Measurements from ENCODE around the gene CA6.
"Not testable (repeated sequence)": the region's sequence is repeated elsewhere in the genome, so short reads cannot be mapped to it uniquely, and the experiment has no call there.

The CA6 gene

GRCh38 chr1:8911416-8912309, 34.0 kb upstream of the CA6 start:
- H3K27me3 Mint-ChIP-seq = peaks cover 1% of the 10 kb centered on the region
- H3K27ac Mint-ChIP-seq = no peak overlapping the region
- no peaks in the 10 kb centered on the region for H3K9me3 Mint-ChIP-seq
- no peak overlapping the region for H3K4me3 Mint-ChIP-seq
- H3K36me3 Mint-ChIP-seq (ENCODE audit: low read depth) = no peaks in the 10 kb centered on the region
- peaks cover 19% of the 10 kb centered on the region for H3K4me1 Mint-ChIP-seq (ENCODE audit: low read depth)
- intact Hi-C loops (cut with micrococcal nuclease) = loop anchor here (10.0 kb wide), 1 partner anchor 283 kb away; no protein-coding TSS in a partner anchor

- H3K4me3 Mint-ChIP-seq = no peak overlapping the region
- peaks cover 1% of the 10 kb centered on the region for H3K27me3 Mint-ChIP-seq
- no peak overlapping the region for H3K27ac Mint-ChIP-seq
- H3K9me3 Mint-ChIP-seq = no peaks in the 10 kb centered on the region
- H3K36me3 Mint-ChIP-seq (ENCODE audit: low read depth) = no peaks in the 10 kb centered on the region
- H3K4me1 Mint-ChIP-seq (ENCODE audit: low read depth) = peaks cover 15% of the 10 kb centered on the region
- intact Hi-C loops (cut with micrococcal nuclease) = loop anchor here (10.0 kb wide), 1 partner anchor 281 kb away; no protein-coding TSS in a partner anchor
These were observed 32.2 kb upstream of the CA6 start for GRCh38 chr1:8913457-8913856.

- intact Hi-C loops (cut with micrococcal nuclease) = loop anchor here (10.0 kb wide), 1 partner anchor 280 kb away; no protein-coding TSS in a partner anchor
- H3K36me3 Mint-ChIP-seq (ENCODE audit: low read depth) = no peaks in the 10 kb centered on the region
- no peak overlapping the region for H3K4me3 Mint-ChIP-seq
- H3K27ac Mint-ChIP-seq = no peak overlapping the region
- peaks cover 6% of the 10 kb centered on the region for H3K4me1 Mint-ChIP-seq (ENCODE audit: low read depth)
- no peaks in the 10 kb centered on the region for H3K9me3 Mint-ChIP-seq
- peaks cover 1% of the 10 kb centered on the region for H3K27me3 Mint-ChIP-seq
These were observed 31.2 kb upstream of the CA6 start for GRCh38 chr1:8914466-8914865.

GRCh38 chr1:8915446-8915845, 30.2 kb upstream of the CA6 start:
- Mint-ChIP-seq H3K36me3 (ENCODE audit: low read depth) (no peaks in the 10 kb centered on the region), H3K9me3 (no peaks in the 10 kb centered on the region), H3K4me3 (no peak overlapping the region), H3K4me1 (ENCODE audit: low read depth) (peaks cover 1% of the 10 kb centered on the region), H3K27me3 (no peaks in the 10 kb centered on the region), H3K27ac (no peak overlapping the region)
- intact Hi-C loops (cut with micrococcal nuclease) = loop anchor here (5.0 to 10.0 kb wide), 2 partner anchors 92 to 279 kb away; no protein-coding TSS in a partner anchor

GRCh38 chr1:8917536-8917935, 28.1 kb upstream of the CA6 start:
- not testable (repeated sequence) for H3K9me3 Mint-ChIP-seq; H3K4me3 Mint-ChIP-seq; H3K36me3 Mint-ChIP-seq (ENCODE audit: low read depth); H3K27ac Mint-ChIP-seq; H3K4me1 Mint-ChIP-seq (ENCODE audit: low read depth); H3K27me3 Mint-ChIP-seq
- intact Hi-C loops (cut with micrococcal nuclease) = loop anchor here (5.0 to 10.0 kb wide), 2 partner anchors 90 to 277 kb away; no protein-coding TSS in a partner anchor

GRCh38 chr1:8922962-8923361, 22.7 kb upstream of the CA6 start:
- Mint-ChIP-seq H3K27ac (no peak overlapping the region), H3K4me3 (no peak overlapping the region), H3K4me1 (ENCODE audit: low read depth) (no peaks in the 10 kb centered on the region), H3K36me3 (ENCODE audit: low read depth) (no peaks in the 10 kb centered on the region), H3K27me3 (peaks cover 1% of the 10 kb centered on the region), H3K9me3 (no peaks in the 10 kb centered on the region)
- intact Hi-C loops (cut with micrococcal nuclease) = no loop called here

GRCh38 chr1:8925406-8925805, 20.3 kb upstream of the CA6 start:
- H3K27me3 Mint-ChIP-seq = peaks cover 1% of the 10 kb centered on the region
- H3K27ac Mint-ChIP-seq = no peak overlapping the region
- intact Hi-C loops (cut with micrococcal nuclease) = no loop called here
- no peaks in the 10 kb centered on the region for H3K36me3 Mint-ChIP-seq (ENCODE audit: low read depth)
- H3K4me3 Mint-ChIP-seq = no peak overlapping the region
- no peaks in the 10 kb centered on the region for H3K4me1 Mint-ChIP-seq (ENCODE audit: low read depth)
- no peaks in the 10 kb centered on the region for H3K9me3 Mint-ChIP-seq

GRCh38 chr1:8925960-8926359, 19.7 kb upstream of the CA6 start:
- intact Hi-C loops (cut with micrococcal nuclease) = no loop called here
- Mint-ChIP-seq H3K27ac (no peak overlapping the region), H3K4me1 (ENCODE audit: low read depth) (no peaks in the 10 kb centered on the region), H3K36me3 (ENCODE audit: low read depth) (no peaks in the 10 kb centered on the region), H3K27me3 (peaks cover 1% of the 10 kb centered on the region), H3K4me3 (no peak overlapping the region), H3K9me3 (no peaks in the 10 kb centered on the region)

GRCh38 chr1:8926707-8927694, 18.7 kb upstream of the CA6 start:
- Mint-ChIP-seq H3K4me3 (no peak overlapping the region), H3K27ac (no peak overlapping the region), H3K36me3 (ENCODE audit: low read depth) (no peaks in the 10 kb centered on the region), H3K9me3 (no peaks in the 10 kb centered on the region), H3K4me1 (ENCODE audit: low read depth) (no peaks in the 10 kb centered on the region), H3K27me3 (no peaks in the 10 kb centered on the region)
- intact Hi-C loops (cut with micrococcal nuclease) = no loop called here

- Mint-ChIP-seq H3K4me1 (ENCODE audit: low read depth) (no peaks in the 10 kb centered on the region), H3K27ac (no peak overlapping the region), H3K36me3 (ENCODE audit: low read depth) (no peaks in the 10 kb centered on the region), H3K9me3 (no peaks in the 10 kb centered on the region), H3K27me3 (no peaks in the 10 kb centered on the region), H3K4me3 (no peak overlapping the region)
- intact Hi-C loops (cut with micrococcal nuclease) = no loop called here
These were observed 15.6 kb upstream of the CA6 start for GRCh38 chr1:8930116-8930515.

- H3K4me1 Mint-ChIP-seq (ENCODE audit: low read depth) = peaks cover 19% of the 10 kb centered on the region
- H3K9me3 Mint-ChIP-seq; intact Hi-C loops (cut with micrococcal nuclease); H3K4me3 Mint-ChIP-seq; H3K27ac Mint-ChIP-seq; H3K27me3 Mint-ChIP-seq; H3K36me3 Mint-ChIP-seq (ENCODE audit: low read depth): not testable (repeated sequence)
These were observed 8.6 kb upstream of the CA6 start for GRCh38 chr1:8937051-8937450.

GRCh38 chr1:8937701-8938100, 8.0 kb upstream of the CA6 start:
- Mint-ChIP-seq H3K27ac (no peak overlapping the region), H3K36me3 (ENCODE audit: low read depth) (no peaks in the 10 kb centered on the region), H3K9me3 (no peaks in the 10 kb centered on the region), H3K4me1 (ENCODE audit: low read depth) (peaks cover 19% of the 10 kb centered on the region), H3K4me3 (no peak overlapping the region), H3K27me3 (no peaks in the 10 kb centered on the region)
- intact Hi-C loops (cut with micrococcal nuclease) = no loop called here

- Mint-ChIP-seq H3K27ac (no peak overlapping the region), H3K9me3 (no peaks in the 10 kb centered on the region), H3K27me3 (no peaks in the 10 kb centered on the region), H3K4me1 (ENCODE audit: low read depth) (peaks cover 19% of the 10 kb centered on the region), H3K4me3 (no peak overlapping the region), H3K36me3 (ENCODE audit: low read depth) (no peaks in the 10 kb centered on the region)
- intact Hi-C loops (cut with micrococcal nuclease) = no loop called here
These were observed 7.3 kb upstream of the CA6 start for GRCh38 chr1:8938232-8938999.
